ENCODE data around the gene FGFRL1.
"Not testable (repeated sequence)": the region's sequence is repeated elsewhere in the genome, so short reads cannot be mapped to it uniquely, and the experiment has no call there.

Gene FGFRL1

GRCh38 chr4:1041936-1042330 is 30.5 kb downstream of the FGFRL1 start:
- no peak for DNase-seq

DNA sequence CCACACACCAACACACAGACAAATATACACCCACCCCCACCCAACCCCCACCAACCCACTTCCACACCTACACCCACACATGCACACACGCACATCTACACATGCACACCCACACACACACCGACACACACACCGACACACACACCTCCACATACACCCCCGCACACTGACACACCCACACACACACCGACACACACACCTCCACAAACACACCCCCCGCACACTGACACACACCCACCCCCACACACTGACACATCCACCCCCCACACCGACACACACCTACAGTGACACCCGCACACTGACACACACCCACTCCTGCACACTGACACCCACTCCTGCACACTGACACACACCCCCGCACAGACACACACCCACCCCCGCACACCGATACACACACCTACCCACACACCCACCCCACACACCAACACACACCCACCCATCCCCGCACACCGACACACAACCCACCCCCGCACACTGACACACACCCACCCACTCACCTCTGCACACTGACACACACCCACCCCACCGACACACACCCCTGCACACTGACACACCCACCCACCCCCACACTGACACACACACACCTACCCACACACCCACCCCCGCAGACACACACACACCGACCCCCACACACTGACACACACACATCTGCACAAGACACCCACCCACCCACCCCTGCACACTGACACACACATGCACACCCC is 31.1 kb downstream of the FGFRL1 start:
- DNase-seq: no peak

- DNase-seq: no peak
These were observed 31.7 kb downstream of the FGFRL1 start for GRCh38 chr4:1043162-1043561.

DNA sequence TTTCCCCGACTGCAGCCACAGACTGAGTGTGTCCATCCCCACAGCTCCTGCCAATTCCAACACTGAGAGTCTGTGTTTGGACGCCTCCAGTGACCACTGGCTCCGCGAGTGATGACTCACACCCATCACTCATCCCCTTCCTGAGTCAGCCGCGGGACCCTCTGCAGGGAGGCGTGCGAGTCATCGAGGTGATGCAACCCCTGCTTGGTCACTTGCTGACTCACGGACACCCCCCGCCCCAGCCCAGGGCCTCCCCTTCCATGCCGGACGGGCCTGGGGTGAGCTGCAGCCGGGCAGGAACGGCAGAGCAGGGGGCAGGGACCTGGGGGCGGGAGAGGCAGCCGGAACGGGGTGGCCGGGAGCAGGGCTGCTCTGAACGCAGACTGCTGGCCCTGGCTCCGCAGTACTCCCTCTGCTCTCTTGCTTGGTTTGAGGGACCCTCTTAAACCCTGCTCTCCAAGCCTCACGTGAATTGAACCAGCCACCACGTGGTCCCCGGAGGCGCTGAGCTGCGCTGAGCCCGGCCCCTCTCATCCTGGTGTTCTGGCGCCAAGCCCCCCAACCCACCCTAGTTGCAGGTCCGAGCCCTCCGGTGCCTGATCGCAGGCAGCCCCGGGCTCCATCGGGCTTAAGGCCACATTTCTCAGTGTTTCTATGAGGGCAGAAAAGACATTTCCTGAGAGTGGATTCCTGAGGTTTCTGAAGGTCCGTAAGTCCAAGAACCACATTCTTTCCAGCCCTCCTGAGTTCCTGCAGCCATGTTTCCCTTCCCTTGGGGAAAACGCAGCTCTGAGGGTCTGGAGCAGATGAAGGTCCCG is 32.4 kb downstream of the FGFRL1 start:
- DNase-seq: no peak

DNA sequence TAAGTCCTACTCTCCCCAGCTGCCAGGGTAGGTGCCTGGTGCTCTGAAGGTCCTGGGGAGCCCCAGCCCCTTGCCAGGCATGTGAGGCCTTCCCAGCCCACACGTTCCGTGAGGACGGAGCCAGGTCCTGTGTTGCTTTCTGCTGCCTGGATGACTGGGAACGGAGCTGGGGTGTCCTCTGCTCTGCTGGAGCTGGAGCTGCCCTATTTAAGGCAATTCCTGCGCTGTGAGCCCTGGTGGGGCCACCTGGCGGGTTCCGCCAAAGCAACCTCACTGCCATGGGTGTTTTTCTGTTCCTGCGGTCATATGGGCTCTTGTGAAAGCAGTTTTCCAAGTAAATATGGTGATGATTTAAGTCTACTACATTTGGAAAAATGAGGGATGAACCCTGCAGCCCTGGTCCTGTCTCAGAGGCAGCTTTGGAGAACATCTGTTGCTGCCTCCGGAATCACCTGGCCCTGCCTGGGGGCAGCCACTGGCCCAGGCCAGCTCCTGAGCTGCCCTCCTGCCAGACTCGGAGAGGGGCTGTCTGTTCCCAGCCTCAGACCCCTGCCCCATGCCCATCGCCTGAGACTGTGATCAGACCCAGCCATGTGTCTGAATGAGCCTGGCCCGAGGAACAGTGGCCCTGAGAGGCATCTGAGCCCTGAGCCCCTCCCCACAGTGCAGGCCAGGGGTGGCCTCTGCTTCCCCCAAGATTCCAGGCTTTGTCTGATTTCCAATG is 33.2 kb downstream of the FGFRL1 start:
- DNase-seq: no peak

DNA sequence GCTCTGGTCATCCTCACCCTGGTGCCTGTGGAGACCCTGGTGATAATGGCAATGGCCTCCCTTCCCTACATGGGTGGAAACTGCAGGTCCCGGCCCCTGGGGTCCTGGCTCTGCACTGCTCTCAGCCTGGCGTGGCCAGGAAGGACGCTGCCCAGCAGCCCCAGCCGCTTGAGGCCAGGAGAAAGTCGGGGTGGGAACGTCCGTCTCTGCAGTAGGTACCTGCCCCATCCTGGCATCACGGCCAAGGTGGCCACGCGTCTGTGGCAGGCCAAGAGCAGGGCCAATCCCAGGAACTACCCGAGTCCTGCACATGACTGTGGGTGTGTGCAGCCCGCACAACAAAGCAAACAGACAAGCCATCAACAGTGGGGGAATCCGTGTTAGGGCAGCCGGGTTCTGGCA is 33.8 kb downstream of the FGFRL1 start:
- DNase-seq: no peak

- no peak for DNase-seq
These were observed 34.3 kb downstream of the FGFRL1 start for GRCh38 chr4:1045595-1046201.

DNA sequence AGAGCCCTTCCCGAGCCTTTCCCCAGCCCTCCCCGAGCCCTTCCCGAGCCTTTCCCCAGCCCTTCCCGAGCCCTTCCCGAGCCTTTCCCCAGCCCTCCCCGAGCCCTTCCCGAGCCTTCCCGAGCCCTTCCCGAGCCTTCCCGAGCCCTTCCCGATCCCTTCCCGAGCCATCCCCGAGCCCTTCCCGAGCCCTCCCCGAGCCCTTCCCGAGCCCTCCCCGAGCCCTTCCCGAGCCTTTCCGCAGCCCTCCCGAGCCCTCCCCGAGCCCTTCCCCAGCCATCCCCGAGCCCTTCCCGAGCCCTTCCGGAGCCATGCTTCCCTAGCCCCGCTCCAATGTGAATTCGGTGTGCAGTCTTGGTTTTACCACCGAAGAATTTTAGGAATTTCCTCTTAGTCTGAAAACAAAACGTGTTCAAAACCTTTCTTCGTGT is 35.2 kb downstream of the FGFRL1 start:
- peak; percentile 10 for DNase-seq

GRCh38 chr4:1047106-1047975 is 35.9 kb downstream of the FGFRL1 start:
- DNase-seq: peak; percentile 9

DNA sequence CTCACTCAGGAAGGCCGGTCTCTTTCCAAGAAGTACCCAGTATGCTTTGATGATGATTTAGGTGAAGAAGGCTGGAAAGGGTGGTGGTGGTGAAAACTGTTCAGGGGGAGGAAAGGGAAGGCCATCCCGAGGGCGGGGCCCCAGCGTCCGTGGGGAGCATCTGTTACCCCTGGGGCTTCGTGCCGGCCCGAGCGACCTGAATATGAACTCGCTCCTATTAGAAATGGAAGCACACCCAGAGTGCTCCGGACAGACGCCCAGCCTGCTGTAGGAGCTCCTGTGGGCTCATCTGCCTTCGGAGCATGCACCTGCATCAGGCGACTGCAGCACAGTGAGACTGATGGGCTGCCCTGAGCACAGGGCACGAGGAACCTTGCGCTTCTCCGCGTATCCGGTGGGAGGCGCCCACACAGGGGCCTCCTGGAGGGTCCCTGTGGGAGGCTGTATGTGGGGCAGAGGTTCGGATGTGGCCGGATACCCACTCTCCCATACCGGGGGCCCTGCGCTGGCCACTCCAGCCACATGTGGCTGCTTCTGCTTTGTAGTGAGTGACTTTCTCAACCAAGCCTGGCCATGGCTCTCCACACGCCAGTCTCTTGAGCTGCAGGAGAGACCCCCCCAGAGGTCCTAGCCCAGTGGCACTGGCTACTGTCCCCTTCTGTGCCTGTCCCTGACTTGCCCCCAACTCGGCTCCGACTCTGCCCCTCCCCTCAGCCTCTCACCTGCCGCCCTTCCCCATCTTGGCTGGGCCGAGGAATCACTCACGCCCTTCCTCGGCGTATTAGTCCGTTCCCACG is 36.7 kb downstream of the FGFRL1 start:
- DNase-seq: no peak

- no peak for DNase-seq
These were observed 37.6 kb downstream of the FGFRL1 start for GRCh38 chr4:1048773-1049590.

- DNase-seq: no peak
These were observed 38.1 kb downstream of the FGFRL1 start for GRCh38 chr4:1049591-1049905.

GRCh38 chr4:1050486-1051213 is 39.2 kb downstream of the FGFRL1 start:
- DNase-seq: no peak

- no peak for DNase-seq
These were observed 40.0 kb downstream of the FGFRL1 start for GRCh38 chr4:1051472-1051871.

- no peak for DNase-seq
These were observed 40.8 kb downstream of the FGFRL1 start for GRCh38 chr4:1052231-1052671.

GRCh38 chr4:1053080-1053661 is 41.7 kb downstream of the FGFRL1 start:
- no peak for DNase-seq

DNA sequence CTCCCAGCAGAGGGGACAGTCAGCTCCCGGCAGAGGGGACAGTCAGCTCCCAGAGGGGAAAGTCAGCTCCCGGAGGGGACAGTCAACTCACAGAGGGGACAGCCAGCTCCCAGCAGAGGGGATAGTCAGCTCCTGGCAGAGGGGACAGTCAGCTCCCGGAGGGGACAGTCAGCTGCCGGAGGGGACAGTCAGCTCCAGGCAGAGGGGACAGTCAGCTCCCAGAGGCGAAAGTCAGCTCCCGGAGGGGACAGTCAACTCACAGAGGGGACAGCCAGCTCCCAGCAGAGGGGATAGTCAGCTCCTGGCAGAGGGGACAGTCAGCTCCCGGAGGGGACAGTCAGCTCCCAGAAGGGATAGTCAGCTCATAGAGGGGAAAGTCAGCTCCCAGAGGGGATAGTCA is 42.5 kb downstream of the FGFRL1 start:
- DNase-seq: not testable (repeated sequence)

- DNase-seq: not testable (repeated sequence)
These were observed 43.3 kb downstream of the FGFRL1 start for GRCh38 chr4:1054696-1055242.

- not testable (repeated sequence) for DNase-seq
These were observed 43.8 kb downstream of the FGFRL1 start for GRCh38 chr4:1055243-1055701.

Measured in activated naive CD4-positive, alpha-beta T cell treated with anti-CD3 and anti-CD28 coated beads, Interleukin-2, amount 50 U/mL, for 16 hours (primary cell).